ENCODE data around the gene ACRBP.

GRCh38 chr12:6602526-6602925, 44.7 kb downstream of the ACRBP start:
- TF ChIP-seq CTCF (IDR thresholded peaks at IDR 0.05; ENCODE audit: low read depth, low read length) (no peak), POLR2A (IDR thresholded peaks at IDR 0.05; ENCODE audit: extremely low read depth, insufficient read length) (no peak), MAX (IDR thresholded peaks at IDR 0.05; ENCODE audit: low read depth, low read length) (no peak)

All from NB4 (cell line).